Measurements from ENCODE around the gene ASIC3.

Gene ASIC3

GRCh38 chr7:151013733-151014497, 34.4 kb upstream of the ASIC3 start:
- 69 to 75% methylated on average over 55 of the region's 55 CpGs for WGBS, 2 experiments
- no peaks in the 10 kb centered on the region for H3K36me3 ChIP-seq (ENCODE audit: control insufficient read depth, insufficient read depth, low read length)
- H3K27ac ChIP-seq (ENCODE audit: insufficient read depth, low read depth, low read length, poor library complexity, severe bottlenecking): no peak overlapping the region
- no peaks in the 10 kb centered on the region for H3K9me3 ChIP-seq (ENCODE audit: control insufficient read depth, low read length)
- H3K4me3 ChIP-seq (ENCODE audit: insufficient read depth, low read depth, low read length): peak overlapping the region; percentile 22
- peaks cover 28% of the 10 kb centered on the region for H3K4me1 ChIP-seq (ENCODE audit: control insufficient read depth, insufficient read depth, low read length)
- peaks cover 18% of the 10 kb centered on the region for H3K27me3 ChIP-seq (ENCODE audit: control insufficient read depth, insufficient read depth, low read length, poor library complexity, severe bottlenecking)

- H3K27ac ChIP-seq (ENCODE audit: insufficient read depth, low read depth, low read length, poor library complexity, severe bottlenecking): no peak overlapping the region
- H3K9me3 ChIP-seq (ENCODE audit: control insufficient read depth, low read length): no peaks in the 10 kb centered on the region
- no peaks in the 10 kb centered on the region for H3K36me3 ChIP-seq (ENCODE audit: control insufficient read depth, insufficient read depth, low read length)
- no peak overlapping the region for H3K4me3 ChIP-seq (ENCODE audit: insufficient read depth, low read depth, low read length)
- H3K4me1 ChIP-seq (ENCODE audit: control insufficient read depth, insufficient read depth, low read length): peaks cover 26% of the 10 kb centered on the region
- WGBS, 2 experiments: 93 to 94% methylated on average over 8 of the region's 8 CpGs
- peaks cover 28% of the 10 kb centered on the region for H3K27me3 ChIP-seq (ENCODE audit: control insufficient read depth, insufficient read depth, low read length, poor library complexity, severe bottlenecking)
Observed at GRCh38 chr7:151014950-151015349, 33.4 kb upstream of the ASIC3 start.

- Histone ChIP-seq H3K9me3 (ENCODE audit: control insufficient read depth, low read length) (no peaks in the 10 kb centered on the region), H3K27me3 (ENCODE audit: control insufficient read depth, insufficient read depth, low read length, poor library complexity, severe bottlenecking) (peaks cover 28% of the 10 kb centered on the region)
Observed at GRCh38 chr7:151015967-151016366, 32.4 kb upstream of the ASIC3 start.

GRCh38 chr7:151016505-151016904, 31.8 kb upstream of the ASIC3 start:
- Histone ChIP-seq H3K27me3 (ENCODE audit: control insufficient read depth, insufficient read depth, low read length, poor library complexity, severe bottlenecking) (peaks cover 28% of the 10 kb centered on the region), H3K9me3 (ENCODE audit: control insufficient read depth, low read length) (no peaks in the 10 kb centered on the region), H3K4me1 (ENCODE audit: control insufficient read depth, insufficient read depth, low read length) (peaks cover 30% of the 10 kb centered on the region), H3K4me3 (ENCODE audit: insufficient read depth, low read depth, low read length) (no peak overlapping the region), H3K27ac (ENCODE audit: insufficient read depth, low read depth, low read length, poor library complexity, severe bottlenecking) (no peak overlapping the region), H3K36me3 (ENCODE audit: control insufficient read depth, insufficient read depth, low read length) (no peaks in the 10 kb centered on the region)
- 93 to 94% methylated on average over 8 of the region's 8 CpGs for WGBS, 2 experiments

More at GRCh38 chr7:151015967-151016366, 32.4 kb upstream of the ASIC3 start:
- peaks cover 27% of the 10 kb centered on the region for H3K4me1 ChIP-seq (ENCODE audit: control insufficient read depth, insufficient read depth, low read length)
- H3K4me3 ChIP-seq (ENCODE audit: insufficient read depth, low read depth, low read length): no peak overlapping the region
- no peaks in the 10 kb centered on the region for H3K36me3 ChIP-seq (ENCODE audit: control insufficient read depth, insufficient read depth, low read length)
- no peak overlapping the region for H3K27ac ChIP-seq (ENCODE audit: insufficient read depth, low read depth, low read length, poor library complexity, severe bottlenecking)
- 91% methylated on average over 5 of the region's 5 CpGs for WGBS, 2 experiments

- Histone ChIP-seq H3K27ac (ENCODE audit: insufficient read depth, low read depth, low read length, poor library complexity, severe bottlenecking) (no peak overlapping the region), H3K4me3 (ENCODE audit: insufficient read depth, low read depth, low read length) (no peak overlapping the region), H3K4me1 (ENCODE audit: control insufficient read depth, insufficient read depth, low read length) (peaks cover 30% of the 10 kb centered on the region), H3K9me3 (ENCODE audit: control insufficient read depth, low read length) (no peaks in the 10 kb centered on the region), H3K27me3 (ENCODE audit: control insufficient read depth, insufficient read depth, low read length, poor library complexity, severe bottlenecking) (peaks cover 28% of the 10 kb centered on the region), H3K36me3 (ENCODE audit: control insufficient read depth, insufficient read depth, low read length) (no peaks in the 10 kb centered on the region)
- 88 to 89% methylated on average over 15 of the region's 15 CpGs for WGBS, 2 experiments
Observed at GRCh38 chr7:151016942-151017341, 31.4 kb upstream of the ASIC3 start.

- Histone ChIP-seq H3K4me3 (ENCODE audit: insufficient read depth, low read depth, low read length) (peak overlapping the region; percentile 11), H3K27me3 (ENCODE audit: control insufficient read depth, insufficient read depth, low read length, poor library complexity, severe bottlenecking) (peaks cover 28% of the 10 kb centered on the region), H3K36me3 (ENCODE audit: control insufficient read depth, insufficient read depth, low read length) (no peaks in the 10 kb centered on the region), H3K9me3 (ENCODE audit: control insufficient read depth, low read length) (no peaks in the 10 kb centered on the region), H3K27ac (ENCODE audit: insufficient read depth, low read depth, low read length, poor library complexity, severe bottlenecking) (no peak overlapping the region), H3K4me1 (ENCODE audit: control insufficient read depth, insufficient read depth, low read length) (peaks cover 27% of the 10 kb centered on the region)
- 77 to 81% methylated on average over 13 of the region's 13 CpGs for WGBS, 2 experiments
Observed at GRCh38 chr7:151017370-151017952, 30.9 kb upstream of the ASIC3 start.

GRCh38 chr7:151017953-151018420, 30.3 kb upstream of the ASIC3 start:
- 13 to 14% methylated on average over 34 of the region's 34 CpGs for WGBS, 2 experiments
- Histone ChIP-seq H3K27me3 (ENCODE audit: control insufficient read depth, insufficient read depth, low read length, poor library complexity, severe bottlenecking) (peaks cover 28% of the 10 kb centered on the region), H3K4me3 (ENCODE audit: insufficient read depth, low read depth, low read length) (peak overlapping the region; percentile 11), H3K9me3 (ENCODE audit: control insufficient read depth, low read length) (no peaks in the 10 kb centered on the region), H3K4me1 (ENCODE audit: control insufficient read depth, insufficient read depth, low read length) (peaks cover 22% of the 10 kb centered on the region), H3K27ac (ENCODE audit: insufficient read depth, low read depth, low read length, poor library complexity, severe bottlenecking) (no peak overlapping the region), H3K36me3 (ENCODE audit: control insufficient read depth, insufficient read depth, low read length) (no peaks in the 10 kb centered on the region)

GRCh38 chr7:151018421-151019129, 29.8 kb upstream of the ASIC3 start:
- H3K36me3 ChIP-seq (ENCODE audit: control insufficient read depth, insufficient read depth, low read length): no peaks in the 10 kb centered on the region
- no peak overlapping the region for H3K27ac ChIP-seq (ENCODE audit: insufficient read depth, low read depth, low read length, poor library complexity, severe bottlenecking)
- no peaks in the 10 kb centered on the region for H3K9me3 ChIP-seq (ENCODE audit: control insufficient read depth, low read length)
- H3K4me1 ChIP-seq (ENCODE audit: control insufficient read depth, insufficient read depth, low read length): peaks cover 21% of the 10 kb centered on the region
- H3K27me3 ChIP-seq (ENCODE audit: control insufficient read depth, insufficient read depth, low read length, poor library complexity, severe bottlenecking): peaks cover 28% of the 10 kb centered on the region
- 5% methylated on average over 82 of the region's 82 CpGs for WGBS, 2 experiments
- peak overlapping the region; percentile 11 for H3K4me3 ChIP-seq (ENCODE audit: insufficient read depth, low read depth, low read length)

- WGBS, 2 experiments: 56 to 59% methylated on average over 20 of the region's 20 CpGs
- H3K9me3 ChIP-seq (ENCODE audit: control insufficient read depth, low read length): no peaks in the 10 kb centered on the region
- H3K4me3 ChIP-seq (ENCODE audit: insufficient read depth, low read depth, low read length): peak overlapping the region; percentile 11
- peaks cover 21% of the 10 kb centered on the region for H3K4me1 ChIP-seq (ENCODE audit: control insufficient read depth, insufficient read depth, low read length)
- H3K27me3 ChIP-seq (ENCODE audit: control insufficient read depth, insufficient read depth, low read length, poor library complexity, severe bottlenecking): peaks cover 28% of the 10 kb centered on the region
- no peak overlapping the region for H3K27ac ChIP-seq (ENCODE audit: insufficient read depth, low read depth, low read length, poor library complexity, severe bottlenecking)
- no peaks in the 10 kb centered on the region for H3K36me3 ChIP-seq (ENCODE audit: control insufficient read depth, insufficient read depth, low read length)
Observed at GRCh38 chr7:151019130-151019447, 29.2 kb upstream of the ASIC3 start.

GRCh38 chr7:151020231-151020630, 28.1 kb upstream of the ASIC3 start:
- Histone ChIP-seq H3K27ac (ENCODE audit: insufficient read depth, low read depth, low read length, poor library complexity, severe bottlenecking) (peak overlapping the region; percentile 47), H3K4me3 (ENCODE audit: insufficient read depth, low read depth, low read length) (no peak overlapping the region), H3K36me3 (ENCODE audit: control insufficient read depth, insufficient read depth, low read length) (no peaks in the 10 kb centered on the region), H3K9me3 (ENCODE audit: control insufficient read depth, low read length) (no peaks in the 10 kb centered on the region), H3K4me1 (ENCODE audit: control insufficient read depth, insufficient read depth, low read length) (peaks cover 21% of the 10 kb centered on the region), H3K27me3 (ENCODE audit: control insufficient read depth, insufficient read depth, low read length, poor library complexity, severe bottlenecking) (peaks cover 28% of the 10 kb centered on the region)
- WGBS, 2 experiments: 12 to 22% methylated on average over 5 to 7 of the region's 7 CpGs

Measured in ectodermal cell (in vitro differentiated cells).